Type B pancreatic cell (in vitro differentiated cells): ENCODE results near the gene PM20D1. TPM values are rescaled to one million over a fixed set of nuclear protein-coding genes. Genes with fewer than 3 reads are reported as not detected.
A peak's percentile ranks its signal among the peaks of the same experiment; 100 is the strongest.
"Not testable (repeated sequence)": the region's sequence is repeated elsewhere in the genome, so short reads cannot be mapped to it uniquely, and the experiment has no call there.

Experiments used
- DNase-seq: peaks from one replicate; pipeline ENCODE4 v3.0.0; 2021; ENCODE audit warnings: mixed read lengths; ENCODE audit not compliant: unreplicated experiment; ENCODE audit errors: extremely low spot score
- H3K27ac Mint-ChIP-seq: 2 replicates; pipeline ENCODE4 v1.8.0; 2021; ENCODE audit warnings: mild to moderate bottlenecking, mixed read lengths
- H3K27me3 Mint-ChIP-seq: 2 replicates; pipeline ENCODE4 v1.8.0; 2021; ENCODE audit warnings: mixed read lengths
- H3K36me3 Mint-ChIP-seq: 2 replicates; pipeline ENCODE4 v1.8.0; 2021; ENCODE audit warnings: mixed read lengths
- H3K4me1 Mint-ChIP-seq: one replicate; pipeline ENCODE4 v1.8.0; 2021; ENCODE audit warnings: mixed read lengths; ENCODE audit not compliant: unreplicated experiment
- H3K4me3 Mint-ChIP-seq: 2 replicates; pipeline ENCODE4 v1.8.0; 2021; ENCODE audit warnings: mild to moderate bottlenecking, mixed read lengths
- H3K9me3 Mint-ChIP-seq: 2 replicates; pipeline ENCODE4 v1.8.0; 2021; ENCODE audit warnings: mixed read lengths
- CTCF ChIP-seq: fragments of 200-600 bp; sonication (generic); conservative IDR thresholded peaks from 2 replicates; pipeline ENCODE4 v1.5.0; 2021; ENCODE audit warnings: antibody characterized with exemption, mild to moderate bottlenecking
- long read RNA-seq: library from polyadenylated mRNA; unstranded; transcript quantifications from one replicate; pipeline ENCODE4 v2.0.0, GENCODE V29; 2020
- total RNA-seq: library from RNA; stranded (reverse); gene quantifications from 2 replicates; pipeline ENCODE4 v1.2.1, GENCODE V29; 2021; ENCODE audit warnings: low replicate concordance

Gene PM20D1
- not detected in 2 replicates for total RNA-seq
- long read RNA-seq: 0 reads

GRCh38 chr1:205849619-205850355, at the start of gene PM20D1:
TSS of gene PM20D1 (minus strand) at chr1:205850132. CDS start at chr1:205850072, 60 bp downstream.
- Mint-ChIP-seq H3K27me3 (no peaks in the 10 kb centered on the region), H3K36me3 (peaks cover 15% of the 10 kb centered on the region), H3K27ac (no peak within 1 kb of the TSS), H3K9me3 (peaks cover 7% of the 10 kb centered on the region), H3K4me3 (no peak within 1 kb of the TSS), H3K4me1 (no peaks in the 10 kb centered on the region)
- TF ChIP-seq CTCF: no peak
- no peak for DNase-seq

GRCh38 chr1:205896351-205896750, 46.4 kb upstream of the PM20D1 start:
- Mint-ChIP-seq H3K4me1 (peaks cover 7% of the 10 kb centered on the region), H3K36me3 (peaks cover 26% of the 10 kb centered on the region), H3K27me3 (no peaks in the 10 kb centered on the region), H3K4me3 (no peak overlapping the region), H3K27ac (no peak overlapping the region), H3K9me3 (peaks cover under 1% of the 10 kb centered on the region)
- DNase-seq: no peak
- TF ChIP-seq CTCF: no peak

- not testable (repeated sequence) for H3K4me1 Mint-ChIP-seq, H3K9me3 Mint-ChIP-seq, DNase-seq, H3K27me3 Mint-ChIP-seq
- H3K4me3 Mint-ChIP-seq: peak overlapping the region; percentile 0
- H3K27ac Mint-ChIP-seq: peak overlapping the region; percentile 0
- peaks cover 38% of the 10 kb centered on the region for H3K36me3 Mint-ChIP-seq
Observed at GRCh38 chr1:205894119-205894518, 44.2 kb upstream of the PM20D1 start.

- not testable (repeated sequence) for H3K9me3 Mint-ChIP-seq, DNase-seq, H3K27me3 Mint-ChIP-seq, H3K4me3 Mint-ChIP-seq, H3K27ac Mint-ChIP-seq, H3K4me1 Mint-ChIP-seq
- peaks cover 32% of the 10 kb centered on the region for H3K36me3 Mint-ChIP-seq
Observed at GRCh38 chr1:205892175-205892574, 42.2 kb upstream of the PM20D1 start.

GRCh38 chr1:205891481-205891880, 41.5 kb upstream of the PM20D1 start:
- not testable (repeated sequence) for DNase-seq, H3K4me3 Mint-ChIP-seq, H3K9me3 Mint-ChIP-seq, H3K27ac Mint-ChIP-seq, H3K4me1 Mint-ChIP-seq, H3K27me3 Mint-ChIP-seq
- H3K36me3 Mint-ChIP-seq: peaks cover 30% of the 10 kb centered on the region

GRCh38 chr1:205890631-205891030, 40.7 kb upstream of the PM20D1 start:
- not testable (repeated sequence) for H3K9me3 Mint-ChIP-seq, H3K4me3 Mint-ChIP-seq, H3K27me3 Mint-ChIP-seq, H3K27ac Mint-ChIP-seq, DNase-seq, H3K4me1 Mint-ChIP-seq
- peaks cover 29% of the 10 kb centered on the region for H3K36me3 Mint-ChIP-seq

- H3K27me3 Mint-ChIP-seq, H3K9me3 Mint-ChIP-seq, DNase-seq, H3K4me3 Mint-ChIP-seq, H3K27ac Mint-ChIP-seq, H3K4me1 Mint-ChIP-seq: not testable (repeated sequence)
- peaks cover 21% of the 10 kb centered on the region for H3K36me3 Mint-ChIP-seq
Observed at GRCh38 chr1:205889706-205890105, 39.8 kb upstream of the PM20D1 start.

- DNase-seq, H3K4me1 Mint-ChIP-seq, H3K27me3 Mint-ChIP-seq, H3K4me3 Mint-ChIP-seq, H3K27ac Mint-ChIP-seq, H3K9me3 Mint-ChIP-seq: not testable (repeated sequence)
- peaks cover 16% of the 10 kb centered on the region for H3K36me3 Mint-ChIP-seq
Observed at GRCh38 chr1:205889006-205889405, 39.1 kb upstream of the PM20D1 start.
